GM12878 (cell line): Measurements from ENCODE around the gene BLOC1S2. TPM values are rescaled to one million over a fixed set of nuclear protein-coding genes. Genes with fewer than 3 reads are reported as not detected.

Source experiments
- ATAC-seq: fragments of 200-7000 bp; cut with Tn5 transposase; 3 replicates; pipeline ENCODE4 v1.9.1; 2020; ENCODE audit warnings: mild to moderate bottlenecking, moderate library complexity
- BruUV-seq: library from RNA; stranded (reverse); fragments of 400-500 nt; replicated peaks from 2 replicates; lab custom pipeline; 2021; lab: Mats Ljungman, UMichigan
- CTCF ChIA-PET: fragments of 300-600 bp; sonication (Branson Sonifier 250); formaldehyde crosslinking; extraction: SDS; loops from one replicate; lab custom pipeline; 2021; ENCODE audit warnings: inconsistent platforms; lab: Yijun Ruan, JAX
- POLR2A ChIA-PET: fragments of 350-600 bp; formaldehyde crosslinking; extraction: SDS; loops from one replicate; lab custom pipeline; 2021; ENCODE audit warnings: inconsistent platforms; lab: Charles Lee
- RAD21 ChIA-PET: fragments of 300-600 bp; sonication (Branson Sonifier 250); formaldehyde crosslinking; loops from one replicate; lab custom pipeline; 2023; ENCODE audit warnings: antibody characterized with exemption; ENCODE audit not compliant: unreplicated experiment; lab: Charles Lee
- SMC1A ChIA-PET: fragments of 300-600 bp; sonication (Branson Sonifier 250); formaldehyde crosslinking; loops from one replicate; lab custom pipeline; 2023; ENCODE audit not compliant: unreplicated experiment, uncharacterized antibody; lab: Charles Lee
- DNase-seq: peaks from one replicate; pipeline ENCODE4 v3.0.0-alpha.2; 2011; ENCODE audit warnings: low read depth, low spot score
- FAIRE-seq: peaks from 3 replicates; lab custom pipeline; 2011; peaks lifted over from hg19 to GRCh38; lab: Jason Lieb, UNC
- H2AFZ ChIP-seq: 2 replicates; pipeline ENCODE4 v1.6.0; 2011; ENCODE audit warnings: low read depth, low read length, control low read depth; ENCODE audit not compliant: control insufficient read depth
- H3K27ac ChIP-seq: 2 replicates; pipeline ENCODE4 v1.5.1; 2011; ENCODE audit warnings: control low read depth; ENCODE audit not compliant: control insufficient read depth, insufficient read depth
- H3K27me3 ChIP-seq, 2 experiments: replicated peaks in 1 of 2; 2 replicates each; pipeline versions ENCODE4 v1.6.0 to v1.6.1; 2011; ENCODE audit warnings: low read length in 1 of 2; ENCODE audit not compliant: control insufficient read depth in 2 of 2, insufficient read depth in 2 of 2
- H3K36me3 ChIP-seq, 2 experiments: 2 replicates each; pipeline ENCODE4 v1.5.1; 2011; ENCODE audit warnings: low read length in 1 of 2; ENCODE audit not compliant: control insufficient read depth in 2 of 2, insufficient read depth in 2 of 2
- H3K4me1 ChIP-seq: 2 replicates; pipeline ENCODE4 v1.6.1; 2011; ENCODE audit warnings: mild to moderate bottlenecking, low read length, moderate library complexity, mixed read lengths; ENCODE audit not compliant: control insufficient read depth, insufficient read depth
- H3K4me2 ChIP-seq: 2 replicates; pipeline ENCODE4 v1.6.0; 2011; ENCODE audit warnings: control low read depth; ENCODE audit not compliant: control insufficient read depth, insufficient read depth
- H3K4me3 ChIP-seq: fragments of 200-600 bp; sonication (generic); 2 replicates; pipeline ENCODE4 v1.5.1; 2016
- H3K79me2 ChIP-seq: 2 replicates; pipeline ENCODE4 v1.6.0; 2011; ENCODE audit warnings: low read length; ENCODE audit not compliant: control insufficient read depth, insufficient read depth
- H3K9ac ChIP-seq: 2 replicates; pipeline ENCODE4 v1.8.0; 2011; ENCODE audit warnings: low read length, control low read depth, mixed read lengths; ENCODE audit not compliant: control insufficient read depth, insufficient read depth
- H3K9me3 ChIP-seq: replicated peaks from 3 replicates; pipeline ENCODE4 v1.5.1; 2011; ENCODE audit warnings: mild to moderate bottlenecking, low read length; ENCODE audit not compliant: control insufficient read depth, insufficient read depth
- H4K20me1 ChIP-seq: 2 replicates; pipeline ENCODE4 v1.6.0; 2011; ENCODE audit not compliant: control insufficient read depth, insufficient read depth
- ATF7 ChIP-seq: fragments of 450-650 bp; IDR thresholded peaks from 2 replicates; pipeline ENCODE4 v1.6.1; 2016; ENCODE audit warnings: low read depth, mild to moderate bottlenecking
- CBFB ChIP-seq: IDR thresholded peaks from 2 replicates; pipeline ENCODE4 v1.6.1; 2016; ENCODE audit warnings: antibody characterized with exemption, low read depth
- DPF2 ChIP-seq: fragments of 450-650 bp; IDR thresholded peaks from 2 replicates; pipeline ENCODE4 v1.6.1; 2017; ENCODE audit warnings: mild to moderate bottlenecking
- EED ChIP-seq: sonication (generic); IDR thresholded peaks from 2 replicates; pipeline ENCODE4 v1.6.1; 2016; ENCODE audit warnings: antibody characterized with exemption, low read depth
- HDAC2 ChIP-seq: fragments of 200-600 bp; sonication (generic); IDR thresholded peaks from 2 replicates; pipeline ENCODE4 v1.6.1; 2017
- MYB ChIP-seq: fragments of 150-350 bp; IDR thresholded peaks from 2 replicates; pipeline ENCODE4 v1.6.1; 2014; ENCODE audit warnings: mild to moderate bottlenecking, low read depth, low read length, borderline replicate concordance
- NBN ChIP-seq: fragments of 450-650 bp; IDR thresholded peaks from 2 replicates; pipeline ENCODE4 v1.6.1; 2016
- PAX5 ChIP-seq: IDR thresholded peaks from 2 replicates; pipeline ENCODE4 v1.6.1; 2011; ENCODE audit warnings: low read depth, low read length, borderline replicate concordance
- POLR2A ChIP-seq: IDR thresholded peaks from 2 replicates; pipeline ENCODE4 v1.6.1; 2011; ENCODE audit warnings: low read depth, mild to moderate bottlenecking, low read length
- ZNF217 ChIP-seq: fragments of 450-650 bp; IDR thresholded peaks from 2 replicates; pipeline ENCODE4 v1.6.1; 2017; ENCODE audit warnings: antibody characterized with exemption, mild to moderate bottlenecking
- WGBS: methylation state at CpG from one replicate; pipeline ENCODE4 v1.1.6; 2016; ENCODE audit warnings: low lambda C conversion rate; ENCODE audit not compliant: insufficient replicate concordance, insufficient coverage; ENCODE audit errors: missing lambda C conversion rate; 5-methylcytosine and 5-hydroxymethylcytosine counted together
- in situ Hi-C: fragments of 300-500 bp; cut with MboI; formaldehyde crosslinking; loops from 9 replicates; pipeline ENCODE4 v1.14.3; 2018; ENCODE audit warnings: mixed read lengths
- intact Hi-C: fragments of 100-400 bp; cut with micrococcal nuclease; formaldehyde crosslinking; loops from one replicate; pipeline ENCODE4 v1.14.2; 2022; ENCODE audit not compliant: unreplicated experiment
- polyA plus RNA-seq, 11 experiments: library from polyadenylated mRNA; depleted of rRNA in 4 of 11; unstranded in 6 of 11; stranded (reverse) in 5 of 11; fragments of >200 nt; fragmentation: Nextera tagmentation in 4 of 11; fragmentation: Illumina TruSeq in 1 of 11; extraction: Ambion mirVana in 4 of 11; extraction: Trizol in 1 of 11; gene quantifications; 1 replicate in 1 of 11; 2 replicates in 10 of 11; pipeline versions ENCODE4 v1.2.1 to v1.2.3, GENCODE V29; 2011 to 2016; ENCODE audit warnings: inconsistent platforms in 2 of 11, missing spikeins in 2 of 11, low read depth in 1 of 11
- total RNA-seq, 4 experiments: library from RNA; depleted of rRNA in 3 of 4; stranded (reverse); fragments of >200 nt in 3 of 4; fragmentation: Illumina TruSeq in 1 of 4; extraction: Trizol in 1 of 4; gene quantifications; 2 replicates each; pipeline versions ENCODE4 v1.2.1 to v1.2.3, GENCODE V29; 2013 to 2021
- TF ChIP-seq, protein P1 (sequence below): fragments of 150-350 bp; IDR thresholded peaks from 2 replicates; pipeline ENCODE4 v1.6.1; 2014; ENCODE audit warnings: mild to moderate bottlenecking, low read depth, low read length
- TF ChIP-seq, protein P2 (sequence below): IDR thresholded peaks from 2 replicates; pipeline ENCODE4 v1.6.1; 2011; ENCODE audit warnings: low read depth, mild to moderate bottlenecking, low read length, moderate library complexity, borderline replicate concordance; ENCODE audit errors: extremely low read depth
- TF ChIP-seq, protein P3 (sequence below): fragments of 450-650 bp; IDR thresholded peaks from 2 replicates; pipeline ENCODE4 v1.6.1; 2017; ENCODE audit warnings: mild to moderate bottlenecking, moderate library complexity

Gene BLOC1S2
- total and polyA plus RNA-seq, 10 of the 15 experiments (the other 5 are each of a cell fraction or from before 2014, with no cell fraction given) = 58.6 to 164 (median 79.5) TPM

DNA sequence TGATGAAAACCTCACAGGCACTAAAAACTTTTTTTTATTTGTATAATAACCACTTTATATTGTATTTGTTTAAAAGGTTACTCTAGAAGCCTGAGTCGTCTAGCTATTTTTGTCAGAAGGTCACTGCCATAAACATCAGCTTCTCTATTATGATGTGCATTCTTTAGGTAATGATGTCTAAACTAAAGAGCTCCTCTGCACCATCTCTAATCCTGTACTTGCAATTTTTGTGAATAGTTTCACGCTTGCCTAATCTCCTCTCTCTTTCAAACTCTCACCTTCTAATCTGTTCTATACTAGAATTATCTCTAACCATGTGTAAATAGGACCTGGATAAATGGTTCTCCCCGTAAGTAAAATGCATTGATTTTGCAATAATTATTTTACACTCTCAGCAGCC lies 46.6 kb downstream of the BLOC1S2 start:
- ChIA-PET POLR2A (no interaction called here), CTCF (interaction anchor here (0.6 to 1.1 kb wide), 9 partner anchors 8 to 396 kb away, joined by 3 to 5 read pairs (median 3); no protein-coding TSS in a partner anchor), RAD21 (no interaction called here), SMC1A (interaction anchor here (0.7 to 2.9 kb wide), 3 partner anchors 10 to 194 kb away, joined by 3 to 7 read pairs (median 4); no protein-coding TSS in a partner anchor)
- Histone ChIP-seq H3K36me3 (peaks cover 3 to 19% of the 10 kb centered on the region in 2 experiments), H3K4me2 (no peak overlapping the region), H2AFZ (no peak overlapping the region), H3K4me3 (no peak overlapping the region), H3K27me3 (no peaks in the 10 kb centered on the region), H3K9ac (no peak overlapping the region), H3K9me3 (no peaks in the 10 kb centered on the region), H3K79me2 (no peaks in the 10 kb centered on the region), H3K4me1 (peaks cover 6% of the 10 kb centered on the region; the same call in 1 of the 2 replicates), H3K27ac (no peak overlapping the region), H4K20me1 (no peaks in the 10 kb centered on the region)
- WGBS = 93% methylated on average over 3 of the region's 3 CpGs
- in situ Hi-C loops = no loop called here
- FAIRE-seq (no peak), DNase-seq (no peak), ATAC-seq (no peak)
- TF ChIP-seq DPF2 (no peak), CBFB (no peak)
- intact Hi-C loops = loop anchor here (5.0 kb wide), 1 partner anchor 393 kb away; no protein-coding TSS in a partner anchor
- BruUV-seq = no TSS peak

GRCh38 chr10:100238429-100238828 lies 48.1 kb downstream of the BLOC1S2 start:
- ChIA-PET CTCF (interaction anchor here (2.1 kb wide), 1 partner anchor 10 kb away, joined by 7 read pairs; the partner anchor contains the start of gene CHUK), SMC1A (interaction anchor here (1.1 to 2.9 kb wide), 3 partner anchors 8 to 393 kb away, joined by 3 to 7 read pairs (median 4); no protein-coding TSS in a partner anchor), POLR2A (no interaction called here), RAD21 (interaction anchor here (0.7 to 1.6 kb wide), 3 partner anchors 76 to 805 kb away, joined by 3 to 4 read pairs (median 3); no protein-coding TSS in a partner anchor)
- peaks cover 6% of the 10 kb centered on the region; the same call in 1 of the 2 replicates for H3K4me1 ChIP-seq
- H3K79me2 ChIP-seq = no peaks in the 10 kb centered on the region
- in situ Hi-C loops = no loop called here
- WGBS = 5% methylated on average over 7 of the region's 7 CpGs
- no peak overlapping the region for H3K9ac ChIP-seq
- ATAC-seq (peak; percentile 86), DNase-seq (peak; percentile 9), FAIRE-seq (no peak)
- peaks cover 5 to 27% of the 10 kb centered on the region in 2 experiments for H3K36me3 ChIP-seq
- peak overlapping the region; percentile 16; the same call in 1 of the 2 replicates for H3K27ac ChIP-seq
- intact Hi-C loops = no loop called here
- no peak overlapping the region for H3K4me3 ChIP-seq
- no TSS peak for BruUV-seq
- no peak overlapping the region for H3K4me2 ChIP-seq
- H3K9me3 ChIP-seq = no peaks in the 10 kb centered on the region
- H3K27me3 ChIP-seq = no peaks in the 10 kb centered on the region
- no peak overlapping the region for H2AFZ ChIP-seq
- no peaks in the 10 kb centered on the region for H4K20me1 ChIP-seq
- TF ChIP-seq NBN = no peak
- TF ChIP-seq, protein P1, sequence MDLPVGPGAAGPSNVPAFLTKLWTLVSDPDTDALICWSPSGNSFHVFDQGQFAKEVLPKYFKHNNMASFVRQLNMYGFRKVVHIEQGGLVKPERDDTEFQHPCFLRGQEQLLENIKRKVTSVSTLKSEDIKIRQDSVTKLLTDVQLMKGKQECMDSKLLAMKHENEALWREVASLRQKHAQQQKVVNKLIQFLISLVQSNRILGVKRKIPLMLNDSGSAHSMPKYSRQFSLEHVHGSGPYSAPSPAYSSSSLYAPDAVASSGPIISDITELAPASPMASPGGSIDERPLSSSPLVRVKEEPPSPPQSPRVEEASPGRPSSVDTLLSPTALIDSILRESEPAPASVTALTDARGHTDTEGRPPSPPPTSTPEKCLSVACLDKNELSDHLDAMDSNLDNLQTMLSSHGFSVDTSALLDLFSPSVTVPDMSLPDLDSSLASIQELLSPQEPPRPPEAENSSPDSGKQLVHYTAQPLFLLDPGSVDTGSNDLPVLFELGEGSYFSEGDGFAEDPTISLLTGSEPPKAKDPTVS = no peak
- no peak for TF ChIP-seq HDAC2
- TF ChIP-seq POLR2A = no peak
- TF ChIP-seq, protein P2, sequence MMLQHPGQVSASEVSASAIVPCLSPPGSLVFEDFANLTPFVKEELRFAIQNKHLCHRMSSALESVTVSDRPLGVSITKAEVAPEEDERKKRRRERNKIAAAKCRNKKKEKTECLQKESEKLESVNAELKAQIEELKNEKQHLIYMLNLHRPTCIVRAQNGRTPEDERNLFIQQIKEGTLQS = no peak
- TF ChIP-seq EED = peak; percentile 71
- TF ChIP-seq PAX5 = no peak
- TF ChIP-seq ATF7 = no peak
- no peak for TF ChIP-seq MYB
- TF ChIP-seq ZNF217 = no peak
- TF ChIP-seq, protein P3, sequence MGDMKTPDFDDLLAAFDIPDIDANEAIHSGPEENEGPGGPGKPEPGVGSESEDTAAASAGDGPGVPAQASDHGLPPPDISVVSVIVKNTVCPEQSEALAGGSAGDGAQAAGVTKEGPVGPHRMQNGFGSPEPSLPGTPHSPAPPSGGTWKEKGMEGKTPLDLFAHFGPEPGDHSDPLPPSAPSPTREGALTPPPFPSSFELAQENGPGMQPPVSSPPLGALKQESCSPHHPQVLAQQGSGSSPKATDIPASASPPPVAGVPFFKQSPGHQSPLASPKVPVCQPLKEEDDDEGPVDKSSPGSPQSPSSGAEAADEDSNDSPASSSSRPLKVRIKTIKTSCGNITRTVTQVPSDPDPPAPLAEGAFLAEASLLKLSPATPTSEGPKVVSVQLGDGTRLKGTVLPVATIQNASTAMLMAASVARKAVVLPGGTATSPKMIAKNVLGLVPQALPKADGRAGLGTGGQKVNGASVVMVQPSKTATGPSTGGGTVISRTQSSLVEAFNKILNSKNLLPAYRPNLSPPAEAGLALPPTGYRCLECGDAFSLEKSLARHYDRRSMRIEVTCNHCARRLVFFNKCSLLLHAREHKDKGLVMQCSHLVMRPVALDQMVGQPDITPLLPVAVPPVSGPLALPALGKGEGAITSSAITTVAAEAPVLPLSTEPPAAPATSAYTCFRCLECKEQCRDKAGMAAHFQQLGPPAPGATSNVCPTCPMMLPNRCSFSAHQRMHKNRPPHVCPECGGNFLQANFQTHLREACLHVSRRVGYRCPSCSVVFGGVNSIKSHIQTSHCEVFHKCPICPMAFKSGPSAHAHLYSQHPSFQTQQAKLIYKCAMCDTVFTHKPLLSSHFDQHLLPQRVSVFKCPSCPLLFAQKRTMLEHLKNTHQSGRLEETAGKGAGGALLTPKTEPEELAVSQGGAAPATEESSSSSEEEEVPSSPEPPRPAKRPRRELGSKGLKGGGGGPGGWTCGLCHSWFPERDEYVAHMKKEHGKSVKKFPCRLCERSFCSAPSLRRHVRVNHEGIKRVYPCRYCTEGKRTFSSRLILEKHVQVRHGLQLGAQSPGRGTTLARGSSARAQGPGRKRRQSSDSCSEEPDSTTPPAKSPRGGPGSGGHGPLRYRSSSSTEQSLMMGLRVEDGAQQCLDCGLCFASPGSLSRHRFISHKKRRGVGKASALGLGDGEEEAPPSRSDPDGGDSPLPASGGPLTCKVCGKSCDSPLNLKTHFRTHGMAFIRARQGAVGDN = no peak
